Fibroblast of pulmonary artery (primary cell): ENCODE measurements around the gene CTXN3.
"Not testable (repeated sequence)": the region's sequence is repeated elsewhere in the genome, so short reads cannot be mapped to it uniquely, and the experiment has no call there.

Source experiments
- DNase-seq: peaks from one replicate; pipeline ENCODE4 v3.0.0-alpha.2; 2010; ENCODE audit warnings: low read depth
- H3K4me3 ChIP-seq: replicated peaks from 2 replicates; pipeline ENCODE4 v1.5.1; 2011; ENCODE audit warnings: low read depth, mild to moderate bottlenecking, control low read depth, low read length, moderate library complexity
- CTCF ChIP-seq: IDR thresholded peaks from 2 replicates; pipeline ENCODE4 v1.5.1; 2011; ENCODE audit warnings: mild to moderate bottlenecking, control low read depth, low read length, inconsistent platforms; ENCODE audit errors: missing control alignments

Gene CTXN3

GRCh38 chr5:127664093-127664492, 15.2 kb downstream of the CTXN3 start:
- TF ChIP-seq CTCF, result no peak
- no peak overlapping the region for H3K4me3 ChIP-seq
- DNase-seq, result no peak

- no peak for TF ChIP-seq CTCF
- DNase-seq, result peak; percentile 14
Observed at GRCh38 chr5:127665641-127666040, 16.8 kb downstream of the CTXN3 start.

GRCh38 chr5:127666043-127666716, 17.3 kb downstream of the CTXN3 start:
- DNase-seq, result no peak
- no peak for TF ChIP-seq CTCF
- no peak overlapping the region for H3K4me3 ChIP-seq

More at GRCh38 chr5:127665641-127666040, 16.8 kb downstream of the CTXN3 start:
- H3K4me3 ChIP-seq, result no peak overlapping the region

- no peak for DNase-seq
- no peak overlapping the region for H3K4me3 ChIP-seq
- no peak for TF ChIP-seq CTCF
Observed at GRCh38 chr5:127667926-127668325, 19.0 kb downstream of the CTXN3 start.

- H3K4me3 ChIP-seq, result no peak overlapping the region
- DNase-seq, result no peak
- TF ChIP-seq CTCF, result no peak
Observed at GRCh38 chr5:127671218-127671617, 22.3 kb downstream of the CTXN3 start.

- DNase-seq, result no peak
- no peak overlapping the region for H3K4me3 ChIP-seq
- TF ChIP-seq CTCF, result no peak
Observed at GRCh38 chr5:127673117-127673800, 24.4 kb downstream of the CTXN3 start.

- not testable (repeated sequence) for DNase-seq, H3K4me3 ChIP-seq
Observed at GRCh38 chr5:127676951-127677350, 28.1 kb downstream of the CTXN3 start.

GRCh38 chr5:127679691-127680330, 30.9 kb downstream of the CTXN3 start:
- not testable (repeated sequence) for H3K4me3 ChIP-seq, DNase-seq
